ENCODE data around the gene ACACB.

ACACB gene

GRCh38 chr12:109277899-109278762 lies 161.7 kb downstream of the ACACB start:
- DNase-seq (ENCODE audit: low read depth, low spot score): no peak

GRCh38 chr12:109278912-109279311 lies 162.5 kb downstream of the ACACB start:
- no peak for DNase-seq (ENCODE audit: low read depth, low spot score)

DNA sequence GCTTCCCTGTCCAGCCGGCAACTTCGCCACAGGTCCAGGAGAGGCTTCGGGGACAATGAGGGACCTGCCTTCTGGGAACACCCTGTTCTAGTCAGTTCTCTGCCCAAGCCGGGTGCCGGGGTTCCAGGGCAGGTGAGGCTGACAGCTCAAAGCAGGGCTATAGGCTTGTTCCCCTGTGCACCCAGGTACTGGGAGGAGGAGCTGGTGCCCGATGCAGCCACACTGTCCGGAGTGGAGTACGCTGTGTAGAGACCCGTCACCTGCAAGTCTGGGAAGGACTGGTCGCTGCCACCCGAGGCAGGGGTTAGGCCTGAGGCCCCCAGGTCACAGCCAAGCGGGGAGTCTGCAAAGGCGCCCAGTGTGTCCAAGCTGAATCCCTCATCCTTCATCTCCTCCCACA lies 163.1 kb downstream of the ACACB start:
- no peak for DNase-seq (ENCODE audit: low read depth, low spot score)

GRCh38 chr12:109281452-109281851 lies 165.1 kb downstream of the ACACB start:
- DNase-seq (ENCODE audit: low read depth, low spot score): no peak

GRCh38 chr12:109284392-109284791 lies 168.0 kb downstream of the ACACB start:
- no peak for DNase-seq (ENCODE audit: low read depth, low spot score)

GRCh38 chr12:109286252-109286651 lies 169.9 kb downstream of the ACACB start:
- DNase-seq (ENCODE audit: low read depth, low spot score): no peak

DNA sequence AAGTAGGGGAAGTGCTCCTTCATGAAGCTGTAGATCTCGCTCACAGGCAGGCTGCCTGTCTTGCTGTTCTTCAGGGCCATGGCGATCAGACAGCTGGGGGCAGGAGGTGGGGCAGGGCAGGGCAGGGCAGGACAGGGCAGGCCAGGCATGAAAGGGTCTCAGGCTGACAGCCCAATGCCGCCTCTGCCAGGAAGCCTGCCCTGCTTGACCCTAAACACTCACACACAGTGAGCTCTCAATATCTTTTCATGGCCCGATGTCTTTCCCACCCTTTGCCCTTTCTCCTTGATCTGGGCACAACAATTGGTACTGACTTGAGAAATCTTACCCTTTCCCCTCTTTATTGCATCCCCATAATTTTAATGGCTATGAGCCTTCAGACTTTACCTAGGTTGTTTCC lies 170.3 kb downstream of the ACACB start:
- DNase-seq (ENCODE audit: low read depth, low spot score): no peak

- no peak for DNase-seq (ENCODE audit: low read depth, low spot score)
These were observed 170.8 kb downstream of the ACACB start for GRCh38 chr12:109287181-109287580.

GRCh38 chr12:109287811-109288469 lies 171.6 kb downstream of the ACACB start:
- no peak for DNase-seq (ENCODE audit: low read depth, low spot score)

GRCh38 chr12:109288571-109288970 lies 172.2 kb downstream of the ACACB start:
- no peak for DNase-seq (ENCODE audit: low read depth, low spot score)

- DNase-seq (ENCODE audit: low read depth, low spot score): no peak
These were observed 172.6 kb downstream of the ACACB start for GRCh38 chr12:109289004-109289403.

- DNase-seq (ENCODE audit: low read depth, low spot score): no peak
These were observed 173.2 kb downstream of the ACACB start for GRCh38 chr12:109289551-109289950.

- no peak for DNase-seq (ENCODE audit: low read depth, low spot score)
These were observed 173.7 kb downstream of the ACACB start for GRCh38 chr12:109290061-109290460.

- DNase-seq (ENCODE audit: low read depth, low spot score): no peak
These were observed 174.7 kb downstream of the ACACB start for GRCh38 chr12:109291117-109291516.

DNA sequence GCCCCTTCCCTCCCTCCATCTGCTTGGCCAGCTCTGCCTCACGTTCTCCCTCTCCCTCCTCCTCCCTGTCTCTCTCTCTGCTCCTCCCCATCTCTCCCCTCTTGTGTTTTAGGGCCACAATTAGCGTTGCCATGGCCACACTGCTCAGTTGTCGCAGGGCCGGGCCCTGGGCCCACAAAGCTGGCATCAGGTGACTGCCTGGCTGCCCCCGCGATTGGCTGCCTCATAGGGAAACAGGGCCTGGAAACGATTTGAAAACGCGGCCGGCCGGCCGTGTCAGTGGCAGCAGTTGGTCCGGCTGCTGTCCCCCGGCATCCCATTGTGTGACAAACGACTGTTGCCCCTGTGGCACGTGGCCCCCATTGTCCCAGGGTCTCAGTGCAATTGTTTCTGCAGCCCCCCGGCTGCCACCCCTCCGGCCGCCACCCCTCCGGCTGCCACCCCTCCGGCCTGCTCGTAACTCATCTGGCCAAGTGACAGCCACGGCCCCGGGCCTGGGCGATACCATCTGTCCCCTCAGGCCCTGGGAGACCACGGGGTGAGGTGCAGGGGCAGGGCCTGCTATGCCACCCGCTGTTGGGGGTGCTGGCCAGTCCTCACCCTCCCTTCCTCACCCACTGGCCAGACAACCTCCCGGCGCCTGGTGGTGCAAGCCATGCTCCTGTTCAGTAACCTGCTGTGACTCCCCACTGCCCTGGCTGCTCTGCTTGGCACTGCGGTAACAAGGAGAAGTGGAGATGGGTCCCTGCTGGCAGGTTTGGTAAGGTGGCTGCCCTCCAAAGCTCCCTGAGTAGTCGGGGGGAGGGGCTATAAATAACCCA lies 175.3 kb downstream of the ACACB start:
- DNase-seq (ENCODE audit: low read depth, low spot score): no peak

GRCh38 chr12:109292342-109292711 lies 175.9 kb downstream of the ACACB start:
- DNase-seq (ENCODE audit: low read depth, low spot score): no peak

DNA sequence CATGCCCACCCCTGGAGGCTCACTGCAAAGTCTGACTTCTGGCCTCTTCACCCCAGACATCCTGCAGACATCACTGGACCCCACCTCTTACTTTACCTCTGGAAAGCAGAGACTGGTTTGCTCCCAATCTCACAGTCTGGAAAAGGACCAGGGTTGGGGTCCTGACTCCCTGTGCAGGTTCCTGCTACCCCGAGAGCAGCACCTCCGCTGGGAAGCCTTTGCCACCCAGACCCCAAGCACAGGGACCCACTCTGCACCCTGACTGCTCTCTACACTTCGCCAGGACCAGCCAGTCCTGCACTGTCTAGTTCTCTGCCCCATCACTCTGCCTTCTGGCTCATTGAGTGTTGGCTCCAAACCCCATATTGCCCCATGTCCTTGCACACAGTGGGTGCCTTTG lies 176.7 kb downstream of the ACACB start:
- DNase-seq (ENCODE audit: low read depth, low spot score): no peak

- DNase-seq (ENCODE audit: low read depth, low spot score): no peak
These were observed 178.0 kb downstream of the ACACB start for GRCh38 chr12:109294286-109294796.

GRCh38 chr12:109295764-109296425 lies 179.5 kb downstream of the ACACB start:
- no peak for DNase-seq (ENCODE audit: low read depth, low spot score)

DNA sequence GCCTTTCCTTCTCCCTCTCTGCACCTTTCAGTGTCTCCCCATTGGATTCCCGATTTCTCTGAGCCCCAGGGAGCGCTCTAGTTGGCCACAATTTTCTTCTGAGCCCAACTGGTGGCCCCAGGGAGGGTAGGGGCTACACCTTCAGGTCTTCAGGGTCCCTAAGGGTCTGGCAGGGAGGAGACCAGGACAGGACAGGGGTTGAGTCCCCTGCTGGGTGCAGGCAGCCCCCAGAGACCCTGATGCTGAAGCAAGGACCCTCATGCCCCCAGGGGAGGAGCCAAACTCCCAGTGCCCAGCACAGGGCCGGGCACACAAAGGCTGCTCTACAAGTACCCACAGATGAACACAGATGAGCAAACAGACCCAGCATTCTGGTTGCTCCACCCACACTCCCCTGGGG lies 180.0 kb downstream of the ACACB start:
- DNase-seq (ENCODE audit: low read depth, low spot score): no peak

- DNase-seq (ENCODE audit: low read depth, low spot score): no peak
These were observed 183.5 kb downstream of the ACACB start for GRCh38 chr12:109299849-109300248.

Data from activated naive CD8-positive, alpha-beta T cell treated with anti-CD3 and anti-CD28 coated beads, Interleukin-2, amount 50 U/mL, for 16 hours (primary cell).